GM12872 (cell line): ENCODE measurements around the gene CAMK1D.
A peak's percentile ranks its signal among the peaks of the same experiment; 100 is the strongest.

Source experiments
- CTCF ChIP-seq: IDR thresholded peaks from 3 replicates; pipeline ENCODE4 v1.5.1; 2011; ENCODE audit warnings: low read depth, mild to moderate bottlenecking, low read length, moderate library complexity; ENCODE audit not compliant: insufficient read depth

Gene CAMK1D

GRCh38 chr10:12348294-12348869 lies 965 bp upstream of the CAMK1D start:
- no peak for TF ChIP-seq CTCF

DNA sequence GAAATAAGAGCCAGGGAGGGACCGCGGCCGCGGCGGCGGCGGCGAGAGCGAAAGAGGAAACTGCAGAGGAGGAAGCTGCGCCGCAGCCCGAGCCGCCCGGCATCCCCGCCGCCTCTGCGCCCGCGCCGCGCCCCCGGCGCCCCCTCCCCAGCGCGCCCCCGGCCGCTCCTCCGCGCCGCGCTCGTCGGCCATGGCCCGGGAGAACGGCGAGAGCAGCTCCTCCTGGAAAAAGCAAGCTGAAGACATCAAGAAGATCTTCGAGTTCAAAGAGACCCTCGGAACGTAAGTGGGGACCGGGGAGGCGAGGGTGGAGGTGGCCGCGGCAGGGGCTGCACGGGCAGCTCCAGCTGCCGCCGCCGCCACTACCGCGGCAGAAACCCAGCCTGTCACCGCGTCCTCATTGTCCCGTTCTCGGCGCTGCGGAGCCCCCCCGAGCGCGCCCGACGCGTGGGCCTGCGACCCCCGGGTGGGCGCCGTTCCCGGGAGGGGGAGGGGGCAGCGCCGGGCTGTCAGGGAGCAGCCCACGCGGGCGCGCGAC lies 351 bp downstream of the CAMK1D start:
- TF ChIP-seq CTCF, result no peak

DNA sequence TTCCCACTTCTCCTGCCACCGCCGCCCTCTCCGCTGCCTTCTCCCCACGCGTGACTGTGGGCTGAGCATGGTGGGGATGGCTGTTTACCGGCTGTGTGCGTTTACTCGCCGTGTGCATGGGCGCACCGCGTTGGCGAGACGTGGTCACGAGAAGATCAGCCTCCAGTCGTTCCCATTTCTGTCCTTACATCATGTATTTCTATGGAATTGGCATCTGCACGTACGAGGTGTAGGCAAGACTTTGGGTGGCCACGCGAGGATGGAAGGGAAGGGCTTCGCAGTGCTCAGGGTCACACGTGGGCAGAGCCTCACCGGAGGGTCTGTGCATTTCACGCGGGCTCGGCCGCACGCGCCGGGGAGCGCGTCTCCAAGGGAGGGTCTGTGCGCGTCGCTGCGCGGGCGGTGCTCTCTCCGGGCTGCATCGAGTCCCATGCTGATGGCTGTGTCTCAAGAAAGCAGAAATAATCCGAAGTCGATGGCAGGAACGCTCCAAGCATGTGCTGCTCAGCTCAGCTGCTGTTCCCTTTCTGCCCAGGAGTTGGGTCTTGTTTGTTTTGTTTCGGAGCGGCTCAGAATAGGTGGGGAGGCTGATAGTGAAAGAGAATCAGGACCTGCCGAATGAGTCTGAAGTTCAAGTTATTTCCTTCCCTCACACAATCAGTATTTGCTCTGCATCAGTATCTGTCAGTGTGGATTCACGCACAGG lies 973 bp downstream of the CAMK1D start:
- peak; percentile 44; the same call in 1 of the 3 replicates for TF ChIP-seq CTCF

GRCh38 chr10:12350925-12351324 lies 1.6 kb downstream of the CAMK1D start:
- no peak for TF ChIP-seq CTCF

DNA sequence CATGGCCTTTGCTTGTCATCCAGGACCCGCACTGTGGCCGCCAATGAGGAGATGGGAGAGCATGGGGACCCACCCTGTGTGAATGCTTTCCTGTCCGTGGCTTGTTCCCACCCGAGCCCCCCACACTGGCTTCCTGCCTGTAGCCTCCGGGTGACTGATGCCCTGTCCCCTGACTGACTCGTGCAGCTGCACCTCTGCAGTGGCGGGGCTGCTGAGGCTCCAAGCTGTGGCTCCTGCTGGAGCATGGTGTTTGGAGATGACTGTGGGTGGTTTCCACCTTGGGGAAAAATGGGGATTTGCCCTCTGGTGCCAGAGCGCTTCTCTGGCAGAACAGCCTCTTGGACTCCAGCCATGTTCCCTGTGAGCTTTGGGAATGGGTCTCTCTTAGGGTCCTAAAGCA lies 2.1 kb downstream of the CAMK1D start:
- no peak for TF ChIP-seq CTCF

DNA sequence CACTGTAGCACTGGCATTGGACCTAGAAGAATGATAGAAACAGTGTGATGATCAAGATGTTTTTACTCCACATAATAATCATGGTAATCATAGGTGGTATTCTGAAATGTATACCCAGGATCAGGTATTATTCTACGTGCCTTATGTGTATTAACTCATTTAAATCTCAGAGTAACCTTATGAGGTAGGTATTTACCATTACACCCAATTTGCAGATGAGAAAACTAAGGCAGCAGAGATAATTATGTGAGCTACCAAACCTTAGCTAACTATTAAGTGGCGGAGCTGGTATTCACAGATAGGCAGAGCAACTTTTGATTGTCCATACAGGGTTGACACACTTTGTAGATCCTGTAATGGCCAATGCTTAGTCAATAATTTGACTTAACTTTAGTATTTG lies 2.5 kb downstream of the CAMK1D start:
- no peak for TF ChIP-seq CTCF

- no peak for TF ChIP-seq CTCF
Observed at GRCh38 chr10:12353399-12354242, 4.3 kb downstream of the CAMK1D start.
